CD4-positive, alpha-beta T cell (primary cell): ENCODE results near the gene RPL7A. TPM values are rescaled to one million over a fixed set of nuclear protein-coding genes. Genes with fewer than 3 reads are reported as not detected.
A peak's percentile ranks its signal among the peaks of the same experiment; 100 is the strongest.

ENCODE experiments used
- ATAC-seq: fragments of 200-7000 bp; cut with Tn5 transposase; one replicate; pipeline ENCODE4 v1.10.0; 2022; ENCODE audit warnings: mild to moderate bottlenecking; ENCODE audit not compliant: poor library complexity
- CTCF ChIA-PET: fragments of 350-600 bp; sonication (Branson Sonifier 250); formaldehyde crosslinking; loops from one replicate; lab custom pipeline; 2021; ENCODE audit warnings: antibody characterized with exemption, inconsistent platforms; lab: Charles Lee
- POLR2A ChIA-PET: fragments of 350-600 bp; sonication (Branson Sonifier 250); formaldehyde crosslinking; loops from one replicate; lab custom pipeline; 2021; ENCODE audit warnings: antibody characterized with exemption, inconsistent platforms; lab: Charles Lee
- DNase-seq, 14 experiments: peaks; one replicate each; pipeline ENCODE4 v3.0.0-alpha.2; 2013 to 2020; ENCODE audit warnings: mixed read lengths in 2 of 14
- H3K27ac ChIP-seq, 2 donors: one replicate each; pipeline versions ENCODE4 v1.5.1 to v1.7.0; 2013; ENCODE audit warnings: low read length in 2 of 2, low read depth in 1 of 2, mild to moderate bottlenecking in 1 of 2
- H3K27me3 ChIP-seq, 2 experiments: 1 replicate in 1 of 2; 2 replicates in 1 of 2; pipeline versions ENCODE4 v1.6.1 to v1.7.0; 2013; ENCODE audit warnings: low read length in 2 of 2, control low read depth in 1 of 2, mild to moderate bottlenecking in 1 of 2, moderate library complexity in 1 of 2; ENCODE audit not compliant: insufficient read depth in 2 of 2, control insufficient read depth in 1 of 2
- H3K36me3 ChIP-seq: one replicate; pipeline ENCODE4 v1.6.1; 2013; ENCODE audit warnings: low read length, control low read depth; ENCODE audit not compliant: insufficient read depth
- H3K4me1 ChIP-seq: one replicate; pipeline ENCODE4 v1.6.1; 2013; ENCODE audit warnings: low read length, control low read depth; ENCODE audit not compliant: insufficient read depth
- H3K4me3 ChIP-seq: one replicate; pipeline ENCODE4 v1.5.1; 2013; ENCODE audit warnings: mild to moderate bottlenecking, low read length, moderate library complexity
- H3K9me3 ChIP-seq, 2 experiments: 1 replicate in 1 of 2; 2 replicates in 1 of 2; pipeline versions ENCODE4 v1.6.1 to v1.7.0; 2013; ENCODE audit warnings: low read length in 2 of 2, mild to moderate bottlenecking in 2 of 2, control low read depth in 1 of 2, moderate library complexity in 1 of 2; ENCODE audit not compliant: control insufficient read depth in 1 of 2, insufficient read depth in 1 of 2
- H3K27ac Mint-ChIP-seq: one replicate; pipeline ENCODE4 v1.8.0; 2020; ENCODE audit warnings: mixed read lengths
- H3K27me3 Mint-ChIP-seq: one replicate; pipeline ENCODE4 v1.8.0; 2021; ENCODE audit warnings: mixed read lengths
- H3K36me3 Mint-ChIP-seq: one replicate; pipeline ENCODE4 v1.8.0; 2021; ENCODE audit warnings: low read depth, mixed read lengths
- H3K4me1 Mint-ChIP-seq: one replicate; pipeline ENCODE4 v1.8.0; 2021; ENCODE audit warnings: low read depth, mixed read lengths
- H3K4me3 Mint-ChIP-seq: one replicate; pipeline ENCODE4 v1.8.0; 2020; ENCODE audit warnings: mild to moderate bottlenecking, mixed read lengths
- H3K9me3 Mint-ChIP-seq: one replicate; pipeline ENCODE4 v1.8.0; 2020; ENCODE audit warnings: mixed read lengths
- intact Hi-C, 2 experiments: fragments of 100-400 bp; cut with DNase I in 1 of 2; cut with micrococcal nuclease in 1 of 2; formaldehyde crosslinking; loops; one replicate each; pipeline versions ENCODE4 v1.15.1 to v1.9.0; 2023 to 2025; cut with DNase I, micrococcal nuclease
- total RNA-seq, 174 experiments: library from RNA in 2 of 174; stranded (reverse) in 2 of 174; gene quantifications; one replicate each; pipeline ENCODE4 v1.2.3 and lab custom pipeline; 2021 to 2026
- TF ChIP-seq, protein P1 (sequence below): fragments of 200-600 bp; IDR thresholded peaks from one replicate; pipeline ENCODE4 v1.8.0; 2022; ENCODE audit warnings: antibody characterized with exemption, mild to moderate bottlenecking

RPL7A gene
- total RNA-seq, 2 experiments from 2014 or later = 2,613 to 2,686 TPM

GRCh38 chr9:133357656-133358055, 9.6 kb downstream of the RPL7A start:
- Mint-ChIP-seq H3K9me3 (no peaks in the 10 kb centered on the region), H3K27ac (peak overlapping the region; percentile 65), H3K27me3 (no peaks in the 10 kb centered on the region), H3K4me3 (peak overlapping the region; percentile 84), H3K4me1 (peaks cover 23% of the 10 kb centered on the region), H3K36me3 (peaks cover 56% of the 10 kb centered on the region)
- CTCF ChIA-PET = no interaction called here
- POLR2A ChIA-PET = interaction anchor here (2.4 to 7.4 kb wide), 3 partner anchors 10 to 328 kb away, joined by 12 to 109 read pairs (median 45); partner anchors contain the start of genes GTF3C5, MED22, RPL7A and STKLD1
- DNase-seq (no peak), ATAC-seq (no peak)
- Histone ChIP-seq H3K9me3 (no peaks in the 10 kb centered on the region), H3K27me3 (no peaks in the 10 kb centered on the region), H3K4me3 (no peak overlapping the region), H3K27ac (peak overlapping the region in 1 of 2 donors; percentile 79), H3K36me3 (peaks cover 61% of the 10 kb centered on the region), H3K4me1 (peaks cover 46% of the 10 kb centered on the region)
- TF ChIP-seq, protein P1, sequence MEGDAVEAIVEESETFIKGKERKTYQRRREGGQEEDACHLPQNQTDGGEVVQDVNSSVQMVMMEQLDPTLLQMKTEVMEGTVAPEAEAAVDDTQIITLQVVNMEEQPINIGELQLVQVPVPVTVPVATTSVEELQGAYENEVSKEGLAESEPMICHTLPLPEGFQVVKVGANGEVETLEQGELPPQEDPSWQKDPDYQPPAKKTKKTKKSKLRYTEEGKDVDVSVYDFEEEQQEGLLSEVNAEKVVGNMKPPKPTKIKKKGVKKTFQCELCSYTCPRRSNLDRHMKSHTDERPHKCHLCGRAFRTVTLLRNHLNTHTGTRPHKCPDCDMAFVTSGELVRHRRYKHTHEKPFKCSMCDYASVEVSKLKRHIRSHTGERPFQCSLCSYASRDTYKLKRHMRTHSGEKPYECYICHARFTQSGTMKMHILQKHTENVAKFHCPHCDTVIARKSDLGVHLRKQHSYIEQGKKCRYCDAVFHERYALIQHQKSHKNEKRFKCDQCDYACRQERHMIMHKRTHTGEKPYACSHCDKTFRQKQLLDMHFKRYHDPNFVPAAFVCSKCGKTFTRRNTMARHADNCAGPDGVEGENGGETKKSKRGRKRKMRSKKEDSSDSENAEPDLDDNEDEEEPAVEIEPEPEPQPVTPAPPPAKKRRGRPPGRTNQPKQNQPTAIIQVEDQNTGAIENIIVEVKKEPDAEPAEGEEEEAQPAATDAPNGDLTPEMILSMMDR = no peak
- intact Hi-C loops = loop anchor here (2.0 to 10.0 kb wide), 3 partner anchors 13 to 667 kb away; partner anchors contain the start of genes BRD3OS (in 1 of the 2) and REXO4 (in 1 of the 2)

DNA sequence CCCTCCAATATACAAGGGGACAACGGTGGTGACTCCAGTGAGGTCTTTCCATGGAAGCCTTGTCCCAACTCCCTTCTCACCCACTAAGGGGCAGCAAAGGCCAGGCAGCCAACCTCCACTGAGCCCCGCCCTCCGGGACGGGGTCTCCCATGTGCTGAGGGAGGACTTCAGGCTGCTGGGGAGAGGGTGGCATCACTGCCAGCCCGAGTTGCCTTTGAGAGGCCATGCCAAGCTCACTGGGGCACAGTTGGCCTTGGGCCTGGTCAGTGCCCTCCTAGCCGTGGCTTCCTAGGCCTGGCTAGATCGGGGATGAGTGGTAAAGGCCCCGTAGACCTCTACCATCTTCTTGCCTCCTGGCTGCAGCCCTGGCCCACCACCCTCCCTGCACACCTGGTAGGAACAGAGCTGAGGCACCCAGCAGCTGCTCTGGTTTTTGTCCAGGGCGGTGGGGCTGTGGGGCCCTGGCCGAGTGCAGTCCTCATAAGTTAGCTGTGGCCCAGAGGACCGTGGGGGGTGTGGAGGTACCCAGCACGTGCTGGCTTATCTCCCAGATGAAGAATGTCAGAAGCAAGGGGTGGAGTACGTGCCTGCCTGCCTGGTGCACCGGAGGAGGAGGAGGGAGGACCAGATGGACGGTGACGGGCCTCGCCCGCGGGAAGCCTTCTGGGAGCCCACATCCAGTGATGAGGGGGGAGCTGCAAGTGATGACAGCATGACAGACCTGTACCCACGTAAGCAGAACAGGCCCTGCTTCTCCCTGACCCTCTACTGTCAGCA, 11.6 kb downstream of the RPL7A start:
- DNase-seq = peak in 5 of 14 experiments; percentile 18 to 51 (median 45)
- peak overlapping the region; percentile 60 for H3K4me3 Mint-ChIP-seq

More for the DNA sequence above, 11.6 kb downstream of the RPL7A start:
- Histone ChIP-seq H3K4me1 (peaks cover 43% of the 10 kb centered on the region), H3K36me3 (peaks cover 58% of the 10 kb centered on the region), H3K27me3 (no peaks in the 10 kb centered on the region), H3K9me3 (no peaks in the 10 kb centered on the region), H3K4me3 (no peak overlapping the region), H3K27ac (no peak overlapping the region)
- Mint-ChIP-seq H3K4me1 (peaks cover 23% of the 10 kb centered on the region), H3K36me3 (peaks cover 59% of the 10 kb centered on the region), H3K9me3 (no peaks in the 10 kb centered on the region), H3K27me3 (no peaks in the 10 kb centered on the region), H3K27ac (peak overlapping the region; percentile 69)
- ATAC-seq = no peak
- POLR2A ChIA-PET = interaction anchor here (7.4 kb wide), 1 partner anchor 14 kb away, joined by 109 read pairs; the partner anchor contains the start of genes STKLD1 and SURF4
- TF ChIP-seq, protein P1 = no peak
- CTCF ChIA-PET = interaction anchor here (2.6 kb wide), 1 partner anchor 11 kb away, joined by 8 read pairs; no protein-coding TSS in a partner anchor
- intact Hi-C loops = loop anchor here (5.0 to 10.0 kb wide), 2 partner anchors 58 to 665 kb away; partner anchors contain the start of genes BRD3OS (in 1 of the 2) and REXO4 (in 1 of the 2)
